ELR (cell line): ENCODE measurements around the gene GJD3.

Experiments
- DNase-seq: peaks from one replicate; pipeline ENCODE4 v3.0.0-alpha.2; 2015; ENCODE audit warnings: low read depth

The GJD3 gene

DNA sequence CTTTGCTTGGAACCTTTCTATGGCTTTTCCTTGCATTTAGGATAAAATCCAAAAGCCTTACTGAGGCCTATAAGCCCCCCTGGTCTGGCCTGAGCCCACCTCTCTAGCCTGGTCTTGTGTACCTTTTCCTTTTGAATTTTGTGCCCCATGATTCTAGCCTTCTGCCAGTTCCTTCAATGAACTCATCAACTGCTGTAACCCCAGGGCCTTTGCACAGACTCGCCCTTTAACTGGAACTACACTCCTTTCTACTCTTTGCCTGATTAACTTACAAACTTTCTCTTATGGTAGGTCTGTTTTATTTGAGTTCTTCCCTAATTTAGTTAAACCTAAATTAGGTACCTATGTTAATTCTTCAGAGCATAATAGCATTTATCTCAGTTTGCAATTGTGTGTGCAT, 24.2 kb downstream of the GJD3 start:
- DNase-seq, result no peak

DNA sequence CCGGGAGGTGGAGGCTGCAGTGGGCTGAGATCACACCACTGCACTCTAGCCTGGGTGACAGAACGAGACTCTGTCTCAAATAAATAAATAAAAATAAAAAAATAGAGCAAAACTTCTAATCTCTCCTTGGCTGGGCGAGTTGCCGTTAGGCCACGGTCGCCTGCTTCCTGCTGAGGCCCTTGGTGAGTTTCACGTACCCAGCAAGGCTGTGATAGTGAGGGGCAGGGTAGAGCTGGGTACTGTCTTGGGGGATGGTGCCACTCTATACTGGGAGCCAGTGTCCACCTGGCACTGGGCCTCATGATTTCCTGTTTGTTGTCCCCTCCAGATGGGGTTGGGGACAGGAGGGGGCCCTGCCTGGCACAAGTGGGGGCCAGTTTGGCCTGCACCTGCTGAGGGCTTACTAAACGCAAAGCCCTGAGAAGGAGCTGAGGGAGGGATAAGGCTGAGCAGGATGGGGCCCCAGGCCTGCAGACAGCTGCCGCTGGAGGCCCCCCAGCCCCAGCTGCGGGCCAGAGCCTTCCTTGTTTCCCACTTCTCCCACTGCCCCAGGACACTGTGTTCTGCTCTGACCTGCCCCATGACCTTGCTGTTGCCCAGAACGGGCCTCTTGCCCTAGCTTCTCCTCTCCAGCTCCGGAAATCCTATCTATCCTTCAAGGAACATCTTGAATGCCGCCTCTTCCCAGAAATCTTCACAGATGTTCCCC, 25.4 kb downstream of the GJD3 start:
- no peak for DNase-seq

DNA sequence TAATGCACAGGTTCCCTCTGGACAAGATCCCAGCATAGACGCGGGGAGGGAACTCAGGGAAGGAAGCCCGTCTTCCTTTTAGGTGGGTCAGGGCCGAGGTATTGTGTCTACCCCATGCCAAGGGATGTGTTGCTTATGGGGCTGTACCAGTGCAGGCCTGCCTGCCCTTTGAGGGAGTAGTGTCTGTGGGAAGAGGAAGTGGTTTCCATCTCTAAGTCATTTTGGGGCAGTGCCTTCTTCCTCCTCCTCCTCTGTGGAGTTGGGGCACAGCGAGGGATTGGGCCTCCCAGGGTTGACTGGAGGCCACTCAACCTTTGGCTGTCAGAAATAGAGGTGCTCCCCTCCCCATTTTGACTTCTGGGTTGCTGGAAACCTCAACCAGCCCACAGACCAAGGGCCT, 26.5 kb downstream of the GJD3 start:
- no peak for DNase-seq

DNA sequence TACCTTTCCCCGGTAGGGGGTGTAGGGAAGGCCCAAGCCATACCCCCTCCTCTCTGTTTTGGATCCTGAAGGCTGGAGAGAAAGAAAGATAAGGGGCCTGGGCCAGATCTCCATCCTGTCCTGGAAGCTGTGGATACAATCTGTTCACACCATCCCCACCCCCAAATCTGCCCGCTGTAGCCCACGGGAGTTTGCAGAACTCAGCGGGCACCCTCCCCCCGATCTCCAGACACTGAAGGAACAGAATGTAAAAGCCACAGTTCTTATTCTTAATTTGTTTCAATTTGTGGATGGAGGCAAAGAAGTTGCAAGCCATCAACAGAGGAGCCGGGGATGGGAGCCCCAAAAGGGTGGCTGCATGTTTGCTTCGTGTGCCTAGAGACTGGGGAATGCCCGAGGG, 27.2 kb downstream of the GJD3 start:
- DNase-seq, result no peak

DNA sequence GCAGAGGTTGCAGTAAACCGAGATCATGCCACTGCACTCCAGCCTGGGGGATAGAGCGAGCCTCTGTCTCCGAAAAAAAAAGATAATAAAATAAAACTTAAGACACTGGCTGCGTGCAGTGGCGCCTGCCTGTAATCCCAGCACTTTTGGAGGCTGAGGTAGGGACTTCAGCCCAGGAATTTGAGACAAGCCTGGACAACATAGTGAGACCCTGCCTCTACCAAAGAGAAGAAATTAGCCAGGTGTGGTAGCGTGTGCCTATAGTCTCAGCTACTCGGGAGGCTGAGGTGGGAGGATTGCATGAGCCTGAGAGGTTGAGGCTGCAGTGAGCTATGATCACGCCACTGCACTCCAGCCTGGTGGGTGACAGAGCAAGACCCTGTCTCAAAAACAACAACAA, 28.9 kb downstream of the GJD3 start:
- DNase-seq, result no peak

DNA sequence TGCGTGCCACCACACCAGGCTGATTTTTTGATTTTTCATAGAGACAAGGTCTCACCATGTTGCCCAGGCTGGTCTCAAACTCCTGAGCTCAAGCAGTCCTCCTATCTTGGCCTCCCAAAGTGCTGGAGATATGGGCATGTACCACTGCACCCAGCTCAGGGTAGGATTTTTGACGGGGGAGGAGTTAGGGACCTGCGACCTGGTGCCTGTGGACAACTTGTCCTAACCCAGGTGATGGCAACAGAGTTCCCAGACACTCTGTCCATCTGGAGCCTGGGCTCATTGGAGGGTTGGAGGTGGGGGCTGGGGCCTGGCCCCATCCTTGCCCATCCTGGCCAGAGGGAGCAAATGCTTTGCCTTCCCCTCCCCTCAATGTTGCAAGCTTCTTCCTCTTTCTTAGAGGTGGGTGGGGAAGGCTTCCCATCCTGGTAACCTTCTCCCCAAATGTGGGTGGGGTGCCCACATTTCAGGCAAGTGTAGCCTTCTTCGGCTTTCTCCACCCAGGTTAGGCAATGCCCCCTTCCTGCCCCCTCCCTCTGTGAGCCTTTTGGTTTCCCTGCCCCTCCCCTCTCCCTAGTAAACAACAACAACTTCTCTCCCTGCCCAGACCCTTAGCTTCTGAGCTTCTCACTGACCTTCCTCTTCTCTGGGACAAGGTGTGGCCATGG, 30.6 kb downstream of the GJD3 start:
- no peak for DNase-seq

DNA sequence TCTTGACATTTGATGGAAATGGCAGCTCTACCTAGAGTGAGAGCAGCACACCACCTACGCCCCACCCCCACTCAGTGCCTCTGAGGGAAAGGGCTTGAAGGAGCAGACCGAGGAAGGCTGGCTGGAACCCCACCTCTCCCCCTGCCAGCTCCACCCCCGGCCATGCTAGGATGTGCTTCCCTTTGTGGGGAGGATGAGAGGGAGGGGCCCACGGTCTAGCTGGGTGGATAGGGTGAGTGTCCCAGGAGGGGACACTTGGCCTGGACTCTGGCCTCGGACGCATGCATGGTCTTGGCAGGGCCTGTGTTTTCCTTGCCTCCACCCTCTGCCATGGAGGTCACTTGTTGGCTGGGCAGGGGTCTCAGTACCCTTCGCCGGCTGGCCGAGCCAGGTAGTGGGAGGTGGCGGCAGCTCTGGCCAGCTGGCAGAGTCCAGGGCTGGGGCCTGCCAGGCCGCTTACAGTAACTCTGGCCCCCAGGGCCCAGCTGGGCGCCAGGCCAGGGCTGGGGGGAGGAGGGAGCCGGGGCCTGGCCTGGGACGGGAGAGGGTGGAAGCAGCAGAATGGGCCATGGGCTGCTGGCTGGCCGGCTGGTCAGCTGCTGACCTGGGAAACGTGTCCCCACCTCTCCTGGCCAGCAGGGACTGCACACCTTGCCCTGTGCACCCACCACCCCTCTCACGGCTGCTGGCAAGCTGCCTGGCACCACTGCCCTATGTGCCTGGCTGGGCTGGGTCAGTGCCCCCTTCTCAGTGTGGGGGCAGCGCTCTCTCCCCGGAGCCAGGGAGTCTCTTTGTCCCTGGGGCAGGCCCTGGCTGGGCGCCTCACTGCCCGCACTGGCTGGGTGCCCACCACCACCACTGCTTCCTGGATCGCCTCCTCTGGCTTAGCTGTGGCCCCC, 32.5 kb downstream of the GJD3 start:
- no peak for DNase-seq

DNA sequence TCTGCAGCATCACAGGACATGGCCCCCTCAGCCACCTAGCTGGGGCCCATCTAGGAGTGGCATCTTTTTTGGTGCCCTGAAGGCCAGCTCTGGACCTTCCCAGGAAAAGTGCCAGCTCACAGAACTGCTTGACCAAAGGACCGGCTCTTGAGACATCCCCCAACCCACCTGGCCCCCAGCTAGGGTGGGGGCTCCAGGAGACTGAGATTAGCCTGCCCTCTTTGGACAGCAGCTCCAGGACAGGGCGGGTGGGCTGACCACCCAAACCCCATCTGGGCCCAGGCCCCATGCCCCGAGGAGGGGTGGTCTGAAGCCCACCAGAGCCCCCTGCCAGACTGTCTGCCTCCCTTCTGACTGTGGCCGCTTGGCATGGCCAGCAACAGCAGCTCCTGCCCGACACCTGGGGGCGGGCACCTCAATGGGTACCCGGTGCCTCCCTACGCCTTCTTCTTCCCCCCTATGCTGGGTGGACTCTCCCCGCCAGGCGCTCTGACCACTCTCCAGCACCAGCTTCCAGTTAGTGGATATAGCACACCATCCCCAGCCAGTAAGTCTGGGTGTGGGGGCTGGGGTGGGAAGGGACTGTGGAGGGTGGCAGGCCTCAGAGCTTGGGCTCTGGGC, 33.6 kb downstream of the GJD3 start:
- DNase-seq, result no peak

DNA sequence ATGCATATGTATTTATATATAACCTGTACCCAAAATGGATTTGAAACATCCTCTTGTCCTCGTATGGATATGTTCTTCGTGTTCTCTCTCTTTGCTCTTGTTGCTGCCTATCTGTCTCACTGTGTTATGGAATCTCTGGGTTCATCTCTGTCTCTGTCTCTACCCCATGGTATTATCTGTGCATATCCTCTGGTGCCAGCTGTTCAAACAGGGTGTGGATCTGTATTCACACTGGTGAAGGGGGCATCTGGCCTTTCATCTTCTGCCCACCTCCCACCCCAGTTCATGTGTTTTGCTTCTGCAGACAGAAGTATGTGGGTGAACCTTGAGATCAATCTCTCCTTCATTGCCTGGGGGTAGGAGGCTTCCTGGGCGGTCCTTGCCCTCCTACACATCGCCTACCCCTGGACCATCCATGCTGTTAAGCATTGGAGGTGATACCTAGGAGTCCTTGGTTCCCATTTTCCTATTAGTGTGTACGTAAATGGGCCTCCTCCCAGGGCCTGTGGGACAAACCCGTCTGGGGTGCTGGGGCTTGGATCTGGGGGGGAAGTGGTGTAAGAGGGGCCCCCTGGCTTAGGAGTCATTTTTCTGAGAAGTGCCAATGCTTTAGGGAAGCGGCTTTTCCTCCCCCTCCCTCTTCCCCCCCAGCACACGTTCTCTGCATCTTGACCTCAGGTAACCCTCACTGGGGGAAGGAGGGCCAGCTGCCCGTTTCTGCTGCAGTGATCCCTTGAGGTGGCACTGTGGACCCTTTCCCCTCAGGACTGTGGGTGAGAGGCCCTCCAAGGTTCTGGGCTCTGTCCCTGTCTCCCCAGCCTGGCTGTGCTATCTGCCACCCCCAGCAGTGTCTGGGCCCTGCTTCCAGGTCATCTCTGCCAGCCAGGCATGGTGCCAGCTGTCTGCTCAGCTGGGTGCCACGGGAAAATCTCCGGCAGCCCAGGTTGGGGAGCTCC, 34.4 kb downstream of the GJD3 start:
- no peak for DNase-seq

DNA sequence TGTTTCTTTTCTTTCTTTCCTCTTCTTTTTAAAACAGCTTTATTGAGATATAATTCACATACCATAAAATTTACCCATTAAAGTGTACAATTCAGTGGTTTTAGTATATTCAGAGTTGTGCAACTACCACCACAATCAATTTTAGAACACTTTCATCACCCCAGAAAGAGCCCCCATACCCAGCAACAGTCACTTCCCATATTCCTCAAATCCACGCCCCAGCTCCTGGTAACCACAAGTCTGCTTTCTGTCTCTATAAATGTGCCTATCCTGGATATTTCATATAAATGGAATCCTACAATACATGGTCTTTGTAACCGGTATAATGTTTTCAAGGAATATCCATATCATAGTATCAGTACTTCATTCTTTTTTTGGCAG, 36.2 kb downstream of the GJD3 start:
- DNase-seq, result no peak

DNA sequence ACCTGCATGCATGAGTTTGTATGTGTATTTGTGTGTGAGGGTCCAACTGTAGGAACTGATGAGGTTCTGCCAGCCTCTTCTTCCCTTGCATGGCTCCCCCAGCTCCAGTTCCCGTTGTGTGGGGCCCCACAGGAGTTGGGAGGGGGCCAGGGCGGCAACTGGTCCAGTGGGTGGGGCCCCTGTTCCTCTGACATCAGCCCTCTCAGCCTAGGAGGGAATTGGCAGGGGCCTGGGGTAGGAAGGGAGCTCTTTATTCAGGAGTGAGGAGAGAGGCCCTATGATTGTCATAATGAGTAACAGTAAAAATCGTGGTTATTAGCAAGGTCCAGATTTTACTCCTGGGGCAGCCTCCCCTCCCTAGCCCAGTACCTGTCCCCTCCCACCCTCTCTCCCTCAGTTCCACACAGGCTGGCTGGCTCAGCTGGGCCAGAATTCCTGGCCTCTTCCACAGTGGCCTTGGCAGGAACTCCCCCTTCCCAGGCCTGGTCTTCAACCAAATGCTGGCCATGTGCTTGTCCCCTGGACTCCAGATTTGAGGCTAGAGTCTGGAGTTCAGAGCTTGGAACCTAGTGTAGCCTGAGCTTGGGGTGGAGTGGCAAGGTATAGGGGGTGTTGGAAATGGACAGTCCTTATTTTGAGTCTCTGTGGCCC, 36.7 kb downstream of the GJD3 start:
- DNase-seq, result no peak

DNA sequence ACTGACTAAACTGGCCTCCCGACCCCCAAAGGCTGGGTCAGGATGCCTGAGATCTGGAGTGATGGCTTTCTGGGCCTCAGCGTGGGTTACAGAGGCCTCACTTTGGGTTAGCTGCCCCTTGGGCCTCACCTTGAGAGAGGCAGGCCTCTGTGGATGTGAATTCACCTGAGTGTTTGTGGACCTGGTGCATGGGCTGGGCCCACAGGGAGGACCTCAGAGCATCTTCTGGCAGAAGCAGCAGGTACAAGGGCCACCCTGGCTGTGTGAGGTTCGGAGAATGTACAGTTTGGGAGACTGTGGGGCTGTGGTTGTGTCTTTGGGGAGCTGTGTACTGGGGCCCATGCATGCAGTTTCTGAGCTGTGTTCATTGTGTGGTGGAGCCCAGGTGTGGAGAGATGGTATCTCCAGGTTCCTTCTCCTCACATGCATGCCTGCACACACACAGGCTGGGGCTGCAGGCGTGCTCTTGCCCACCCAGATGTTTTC, 37.2 kb downstream of the GJD3 start:
- no peak for DNase-seq

DNA sequence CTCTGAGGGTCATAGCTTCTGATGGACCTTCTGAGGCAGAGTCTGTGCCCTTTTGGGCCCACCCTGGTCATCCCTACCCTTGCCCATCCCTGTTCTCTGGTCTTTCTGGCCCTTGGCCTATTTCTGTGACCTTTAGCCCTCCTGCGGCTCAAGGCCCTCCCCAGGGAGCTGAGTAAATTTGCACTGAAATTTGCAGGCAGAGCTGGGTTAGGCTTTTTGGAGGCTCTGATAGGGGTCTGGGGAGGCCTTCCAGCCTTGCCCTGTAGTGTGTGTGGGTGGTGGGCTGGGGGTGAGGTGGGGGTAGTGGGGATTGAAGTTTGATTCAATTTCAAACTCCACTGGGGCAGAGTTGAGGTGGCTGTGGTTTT, 37.7 kb downstream of the GJD3 start:
- no peak for DNase-seq

DNA sequence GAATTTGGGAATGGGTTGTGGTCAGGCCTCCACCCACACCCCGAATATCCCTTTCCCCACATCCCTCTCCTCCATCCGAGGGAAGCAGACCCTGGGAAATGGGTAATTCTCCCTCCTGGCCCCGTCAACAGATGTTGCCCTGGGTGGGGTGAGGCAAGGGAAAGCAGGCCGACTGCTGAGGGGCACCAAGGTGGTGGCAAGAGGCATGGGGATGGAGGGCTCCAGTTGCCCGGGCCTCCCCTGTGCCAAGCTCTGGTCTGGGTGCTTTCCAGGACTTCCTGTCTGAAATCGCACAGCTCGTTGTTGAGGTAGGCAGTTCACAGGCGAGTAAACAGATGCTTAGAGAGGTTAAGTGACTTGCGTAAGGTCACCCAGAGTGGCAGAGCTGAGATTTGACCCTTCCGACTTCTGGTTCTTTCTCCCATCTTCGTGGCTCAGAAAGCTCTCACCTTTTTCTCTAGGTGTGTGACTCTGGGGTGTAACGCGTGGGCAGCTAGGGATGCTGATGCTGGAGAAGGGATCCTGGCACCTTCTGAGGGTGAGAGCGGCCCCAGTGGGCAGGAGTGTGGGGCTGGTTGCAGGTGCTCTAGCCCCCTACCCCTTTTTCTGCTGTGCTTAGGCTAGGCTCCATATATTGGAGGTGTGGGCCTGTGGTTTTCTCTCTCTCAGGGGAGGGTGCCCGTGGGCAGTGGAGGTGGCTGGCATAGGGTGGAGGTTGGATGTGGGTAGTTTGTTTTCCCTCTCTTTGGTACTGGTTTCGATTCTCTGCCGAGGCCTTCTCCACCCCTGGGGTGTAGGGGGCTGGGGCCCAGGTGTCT, 38.3 kb downstream of the GJD3 start:
- DNase-seq, result no peak

DNA sequence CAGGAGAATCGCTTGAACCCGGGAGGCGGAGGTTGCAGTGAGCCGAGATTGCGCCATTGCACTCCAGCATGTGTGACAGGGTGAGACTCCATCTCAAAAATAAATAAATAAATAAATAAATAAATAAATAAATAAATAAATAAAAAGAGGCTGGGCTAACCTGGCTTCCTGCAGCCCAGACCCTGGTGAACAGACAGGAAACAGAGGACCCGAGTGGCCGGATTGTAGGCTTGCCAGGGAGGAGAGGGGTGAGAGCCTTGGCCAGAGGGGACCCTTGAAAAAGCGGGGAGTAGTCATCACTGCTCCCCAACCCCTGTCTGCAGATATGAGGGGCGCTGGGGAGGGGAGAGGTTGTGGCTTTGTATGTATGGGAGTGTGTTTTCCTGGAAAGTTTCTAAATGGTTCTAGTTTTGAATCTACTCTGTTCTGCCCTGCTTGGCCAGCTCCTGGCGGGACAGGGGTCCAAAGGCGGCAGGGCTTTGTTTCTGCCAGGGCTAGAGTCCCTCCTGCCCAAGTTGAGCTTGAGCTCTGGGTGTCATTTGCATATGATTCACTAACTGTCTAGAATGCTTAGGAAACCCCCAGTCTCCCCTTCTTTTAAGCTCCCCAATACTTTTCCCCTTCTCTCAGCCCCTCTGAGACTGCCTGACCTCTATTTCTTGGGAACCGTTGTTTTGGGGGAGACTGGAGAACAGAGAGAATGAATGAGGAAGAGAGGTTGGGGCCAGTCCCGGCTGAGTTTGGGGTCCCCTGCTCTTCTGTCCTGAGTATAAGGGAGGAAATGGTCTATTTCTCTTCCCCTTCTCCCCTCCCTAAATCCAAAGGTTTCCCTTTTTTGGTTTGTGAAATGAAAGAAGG, 39.2 kb downstream of the GJD3 start:
- DNase-seq, result no peak

DNA sequence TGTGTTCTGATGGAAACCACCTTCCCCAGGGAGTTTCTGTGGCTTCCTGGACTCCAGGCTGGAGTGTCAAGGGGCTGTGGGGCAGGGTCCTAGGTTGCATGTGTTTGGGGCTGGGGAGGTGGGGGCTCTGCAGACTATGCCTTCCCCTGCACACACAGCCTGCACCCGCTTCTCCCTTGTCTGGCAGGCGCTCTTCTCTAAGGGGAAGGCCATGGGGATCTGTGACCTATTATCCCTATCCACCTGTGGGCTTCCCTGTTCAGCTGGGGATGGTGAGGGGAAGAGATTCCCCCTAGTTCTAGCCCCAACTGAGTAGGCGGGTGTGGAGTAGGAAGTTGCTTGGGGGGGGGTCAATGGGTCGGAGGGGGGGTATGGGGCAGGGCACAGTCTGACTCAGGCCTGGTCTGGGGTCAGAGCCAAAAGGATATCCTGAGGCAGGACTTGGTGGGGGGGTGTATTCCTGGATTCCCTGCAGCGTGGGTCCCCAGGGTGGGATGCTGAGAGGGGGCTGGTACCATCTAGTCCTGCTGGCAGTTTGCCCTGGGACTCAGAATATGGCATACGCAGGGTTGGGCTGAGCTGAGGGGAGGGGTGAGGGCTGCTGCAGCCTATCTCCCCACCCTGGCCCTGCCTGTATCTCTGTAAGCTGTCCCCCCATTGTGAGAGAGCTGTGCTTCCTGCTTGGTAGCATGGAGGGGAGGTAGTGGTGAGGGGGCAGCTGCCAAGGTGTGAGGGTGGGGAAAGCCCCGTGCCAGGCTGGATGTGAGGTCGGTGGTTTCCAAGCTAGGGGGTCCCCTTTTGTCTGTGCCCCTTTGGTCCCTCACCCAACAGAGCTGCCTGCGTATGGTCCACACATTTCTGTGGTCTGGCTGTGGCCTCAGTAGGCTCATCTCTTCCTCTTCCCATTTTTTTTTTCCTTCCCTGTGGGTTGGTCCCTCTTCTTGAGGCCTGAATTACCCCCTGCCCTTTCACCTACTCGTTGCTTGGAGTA, 40.9 kb downstream of the GJD3 start:
- peak; percentile 65 for DNase-seq
